SK-N-MC (cell line): Measurements from ENCODE around the gene IL17RD.

Source experiments
- EZH2 ChIP-seq: fragments of 200-600 bp; sonication (generic); IDR thresholded peaks from one replicate; pipeline ENCODE4 v1.6.1; 2017; ENCODE audit warnings: antibody characterized with exemption
- POLR2AphosphoS5 ChIP-seq: IDR thresholded peaks from 2 replicates; pipeline ENCODE4 v1.6.1; 2012; ENCODE audit warnings: mild to moderate bottlenecking, low read depth, low read length, borderline replicate concordance

DNA sequence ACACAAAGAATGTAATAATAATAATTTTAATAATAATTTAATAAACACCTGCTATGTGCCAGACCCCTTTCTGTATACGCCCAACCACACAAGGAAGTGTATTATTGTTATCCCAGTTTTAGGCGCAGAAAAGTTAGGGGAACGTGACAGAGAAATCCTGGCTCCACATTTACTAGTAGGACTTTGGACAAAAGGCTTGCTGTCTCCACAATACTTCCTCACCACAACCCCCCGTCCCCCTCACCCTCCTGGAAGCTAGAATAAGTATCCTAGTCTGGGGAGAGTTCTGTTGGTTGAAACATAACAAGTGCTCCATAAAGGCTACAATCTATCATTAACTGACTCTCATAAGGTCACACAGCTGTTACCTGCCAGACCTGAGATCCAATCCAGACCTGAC is 488 bp upstream of the IL17RD start:
- TF ChIP-seq EZH2 (no peak), POLR2AphosphoS5 (no peak)
